Measurements from ENCODE around the gene NGFR. TPM values are rescaled to one million over a fixed set of nuclear protein-coding genes. Genes with fewer than 3 reads are reported as not detected.

The NGFR gene
- total and polyA plus RNA-seq, 2 donors (not counting 1 experiment from before 2014, with no cell fraction given): 0.31 to 1.6 TPM

- intact Hi-C loops (cut with micrococcal nuclease): no loop called here
- H3K27me3 ChIP-seq (replicated peaks in 1 of 4; ENCODE audit: control extremely low read depth in 1 of 4, control insufficient read depth in 3 of 4, insufficient read depth in 4 of 4, low read length in 3 of 4): peaks cover 0 to 76% (median 23%) of the 10 kb centered on the region in 4 experiments
- no peaks in the 10 kb centered on the region for H3K36me3 ChIP-seq (replicated peaks in 1 of 2; ENCODE audit: control extremely low read depth in 1 of 2, control insufficient read depth in 1 of 2, extremely low read depth in 1 of 2, insufficient read depth in 2 of 2, low read length in 1 of 2)
- H3K27ac ChIP-seq (ENCODE audit: low read length in 2 of 2): no peak overlapping the region
- peaks cover 0 to 23% (median 12%) of the 10 kb centered on the region in 3 donors for H3K9me3 ChIP-seq (ENCODE audit: control extremely low read depth in 1 of 3, control insufficient read depth in 2 of 3, insufficient read depth in 1 of 3, low read length in 2 of 3)
- H3K9ac ChIP-seq (ENCODE audit: low read length): no peak overlapping the region
- no peak for DNase-seq
- Mint-ChIP-seq H3K27me3 (peaks cover 74% of the 10 kb centered on the region), H3K27ac (no peak overlapping the region), H3K4me3 (no peak overlapping the region), H3K4me1 (peaks cover 4% of the 10 kb centered on the region), H3K9me3 (ENCODE audit: insufficient read depth) (peaks cover 3% of the 10 kb centered on the region)
- H3K4me2 ChIP-seq (replicated peaks; ENCODE audit: low read depth, low read length, poor library complexity, severe bottlenecking): no peak overlapping the region
- H3K79me2 ChIP-seq (ENCODE audit: control insufficient read depth, insufficient read depth, low read length): no peaks in the 10 kb centered on the region
- no peak for ATAC-seq (ENCODE audit: low read depth)
- CTCF ChIA-PET: no interaction called here
- H3K4me1 ChIP-seq (ENCODE audit: control insufficient read depth in 2 of 2, insufficient read depth in 2 of 2, low read length in 2 of 2): peaks cover 9 to 10% of the 10 kb centered on the region in 2 donors
- H3K4me3 ChIP-seq (ENCODE audit: control extremely low read depth in 1 of 5, extremely low read depth in 1 of 5, insufficient read depth in 1 of 5, low read depth in 2 of 5, low read length in 4 of 5): no peak overlapping the region
- WGBS (ENCODE audit: insufficient coverage): 86% methylated on average over 2 of the region's 9 CpGs
- POLR2A ChIA-PET: no interaction called here
- H2AFZ ChIP-seq (ENCODE audit: insufficient read depth, low read depth, low read length, poor library complexity, severe bottlenecking): no peak overlapping the region
- no peaks in the 10 kb centered on the region for H4K20me1 ChIP-seq (ENCODE audit: control insufficient read depth, insufficient read depth, low read length, poor library complexity, severe bottlenecking)
- TF ChIP-seq EZH2 (IDR thresholded peaks at IDR 0.05; ENCODE audit: borderline replicate concordance, insufficient read depth, low read depth, low read length, poor library complexity, severe bottlenecking): no peak
- TF ChIP-seq, protein P1, sequence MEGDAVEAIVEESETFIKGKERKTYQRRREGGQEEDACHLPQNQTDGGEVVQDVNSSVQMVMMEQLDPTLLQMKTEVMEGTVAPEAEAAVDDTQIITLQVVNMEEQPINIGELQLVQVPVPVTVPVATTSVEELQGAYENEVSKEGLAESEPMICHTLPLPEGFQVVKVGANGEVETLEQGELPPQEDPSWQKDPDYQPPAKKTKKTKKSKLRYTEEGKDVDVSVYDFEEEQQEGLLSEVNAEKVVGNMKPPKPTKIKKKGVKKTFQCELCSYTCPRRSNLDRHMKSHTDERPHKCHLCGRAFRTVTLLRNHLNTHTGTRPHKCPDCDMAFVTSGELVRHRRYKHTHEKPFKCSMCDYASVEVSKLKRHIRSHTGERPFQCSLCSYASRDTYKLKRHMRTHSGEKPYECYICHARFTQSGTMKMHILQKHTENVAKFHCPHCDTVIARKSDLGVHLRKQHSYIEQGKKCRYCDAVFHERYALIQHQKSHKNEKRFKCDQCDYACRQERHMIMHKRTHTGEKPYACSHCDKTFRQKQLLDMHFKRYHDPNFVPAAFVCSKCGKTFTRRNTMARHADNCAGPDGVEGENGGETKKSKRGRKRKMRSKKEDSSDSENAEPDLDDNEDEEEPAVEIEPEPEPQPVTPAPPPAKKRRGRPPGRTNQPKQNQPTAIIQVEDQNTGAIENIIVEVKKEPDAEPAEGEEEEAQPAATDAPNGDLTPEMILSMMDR (IDR thresholded peaks at IDR 0.05): no peak
Observed at GRCh38 chr17:49473900-49474751, 21.0 kb upstream of the NGFR start.

- Histone ChIP-seq H4K20me1 (ENCODE audit: control insufficient read depth, insufficient read depth, low read length, poor library complexity, severe bottlenecking) (no peaks in the 10 kb centered on the region), H3K9ac (ENCODE audit: low read length) (no peak overlapping the region), H3K79me2 (ENCODE audit: control insufficient read depth, insufficient read depth, low read length) (no peaks in the 10 kb centered on the region), H3K4me3 (ENCODE audit: control extremely low read depth in 1 of 5, extremely low read depth in 1 of 5, insufficient read depth in 1 of 5, low read depth in 2 of 5, low read length in 4 of 5) (no peak overlapping the region), H2AFZ (ENCODE audit: insufficient read depth, low read depth, low read length, poor library complexity, severe bottlenecking) (no peak overlapping the region), H3K27me3 (replicated peaks in 1 of 4; ENCODE audit: control extremely low read depth in 1 of 4, control insufficient read depth in 3 of 4, insufficient read depth in 4 of 4, low read length in 3 of 4) (peaks cover 0 to 66% (median 6%) of the 10 kb centered on the region in 4 experiments), H3K4me1 (ENCODE audit: control insufficient read depth in 2 of 2, insufficient read depth in 2 of 2, low read length in 2 of 2) (no peaks in the 10 kb centered on the region), H3K4me2 (replicated peaks; ENCODE audit: low read depth, low read length, poor library complexity, severe bottlenecking) (no peak overlapping the region), H3K27ac (ENCODE audit: low read length in 2 of 2) (no peak overlapping the region), H3K36me3 (replicated peaks in 1 of 2; ENCODE audit: control extremely low read depth in 1 of 2, control insufficient read depth in 1 of 2, extremely low read depth in 1 of 2, insufficient read depth in 2 of 2, low read length in 1 of 2) (no peaks in the 10 kb centered on the region), H3K9me3 (ENCODE audit: control extremely low read depth in 1 of 3, control insufficient read depth in 2 of 3, insufficient read depth in 1 of 3, low read length in 2 of 3) (peaks cover 0 to 23% (median 12%) of the 10 kb centered on the region in 3 donors)
- Mint-ChIP-seq H3K9me3 (ENCODE audit: insufficient read depth) (peaks cover 3% of the 10 kb centered on the region), H3K27me3 (peaks cover 68% of the 10 kb centered on the region), H3K4me3 (no peak overlapping the region), H3K4me1 (no peaks in the 10 kb centered on the region), H3K27ac (no peak overlapping the region)
- ATAC-seq (ENCODE audit: low read depth) (no peak), DNase-seq (no peak)
- ChIA-PET POLR2A (no interaction called here), CTCF (interaction anchor here (0.6 kb wide), 1 partner anchor 33 kb away, joined by 4 read pairs; no protein-coding TSS in a partner anchor)
- intact Hi-C loops (cut with micrococcal nuclease): no loop called here
- no peak for TF ChIP-seq EZH2 (IDR thresholded peaks at IDR 0.05; ENCODE audit: borderline replicate concordance, insufficient read depth, low read depth, low read length, poor library complexity, severe bottlenecking)
- TF ChIP-seq, protein P1 (IDR thresholded peaks at IDR 0.05): no peak
- WGBS (ENCODE audit: insufficient coverage): 72% methylated on average over 3 of the region's 3 CpGs
Observed at GRCh38 chr17:49477709-49478108, 17.4 kb upstream of the NGFR start.
